SK-N-MC (cell line): ENCODE results near the gene MAGEF1.

Source experiments
- EZH2 ChIP-seq: fragments of 200-600 bp; sonication (generic); IDR thresholded peaks from one replicate; pipeline ENCODE4 v1.6.1; 2017; ENCODE audit warnings: antibody characterized with exemption
- POLR2AphosphoS5 ChIP-seq: IDR thresholded peaks from 2 replicates; pipeline ENCODE4 v1.6.1; 2012; ENCODE audit warnings: mild to moderate bottlenecking, low read depth, low read length, borderline replicate concordance

DNA sequence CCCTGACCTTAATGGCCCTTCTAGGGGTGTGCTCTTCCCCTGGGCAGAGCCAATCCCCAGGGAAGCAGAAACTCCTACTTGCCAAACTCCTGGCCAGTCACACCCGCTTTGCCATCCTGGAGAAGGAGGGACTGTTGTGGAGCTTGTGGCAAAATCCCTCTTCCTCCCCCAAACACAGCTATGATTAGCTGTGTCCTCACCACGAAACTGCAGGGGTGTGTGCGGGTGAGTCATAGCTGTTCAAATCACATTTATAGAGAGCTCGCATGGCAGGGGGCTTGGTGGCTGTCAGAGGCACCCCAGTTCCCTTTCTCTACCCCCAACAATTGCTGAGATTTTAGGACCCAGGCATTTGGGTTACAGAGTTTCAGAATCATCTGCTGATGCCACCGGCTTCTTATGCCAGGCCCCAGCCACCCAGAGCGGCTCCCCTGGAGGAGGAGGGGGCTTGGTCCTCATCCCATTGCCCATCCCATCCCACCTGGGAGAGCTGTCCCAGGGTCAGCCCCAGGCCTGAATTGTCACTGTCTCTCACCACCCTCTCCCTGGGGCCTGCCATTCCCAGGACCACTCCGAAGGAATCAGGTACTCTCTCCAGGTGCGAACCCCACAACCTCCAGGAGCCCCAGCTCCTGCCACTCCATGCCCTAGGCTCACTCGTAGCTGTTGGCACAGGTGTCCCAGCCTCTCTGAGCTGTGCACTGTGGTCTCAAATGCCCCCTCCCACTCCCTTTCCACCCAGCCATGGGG, 28.8 kb upstream of the MAGEF1 start:
- TF ChIP-seq POLR2AphosphoS5 (no peak), EZH2 (no peak)
